22Rv1 (cell line): Measurements from ENCODE around the gene PER2.

Experiments used
- CTCF ChIP-seq: fragments of 450-650 bp; IDR thresholded peaks from 2 replicates; pipeline ENCODE4 v1.5.1; 2017; ENCODE audit warnings: mild to moderate bottlenecking
- ZFX ChIP-seq: fragments of 450-650 bp; IDR thresholded peaks from 2 replicates; pipeline ENCODE4 v1.6.1; 2017; ENCODE audit warnings: antibody characterized with exemption, borderline replicate concordance

GRCh38 chr2:238286095-238286494 is 2.3 kb downstream of the PER2 start:
- TF ChIP-seq CTCF (no peak), ZFX (no peak)
